ENCODE measurements around the gene NPHP4. TPM values are rescaled to one million over a fixed set of nuclear protein-coding genes. Genes with fewer than 3 reads are reported as not detected.

Gene NPHP4
- total RNA-seq, 1 experiment from 2014 or later, result 20.0 TPM

GRCh38 chr1:5842679-5843078 lies 149.5 kb downstream of the NPHP4 start:
- Histone ChIP-seq H3K4me1 (ENCODE audit: control insufficient read depth in 1 of 2, insufficient read depth in 2 of 2, low read length in 2 of 2) (no peaks in the 10 kb centered on the region), H3K4me2 (ENCODE audit: low read length) (no peak overlapping the region), H3K27ac (ENCODE audit: low read depth, low read length) (no peak overlapping the region), H3K27me3 (ENCODE audit: insufficient read depth, low read length) (peaks cover 11% of the 10 kb centered on the region; the same call in 1 of the 2 replicates), H3K9me2 (ENCODE audit: insufficient read depth) (no peaks in the 10 kb centered on the region), H2AFZ (ENCODE audit: low read depth, low read length, poor library complexity, severe bottlenecking) (no peak overlapping the region), H4K20me1 (ENCODE audit: insufficient read depth) (no peaks in the 10 kb centered on the region), H3K79me2 (ENCODE audit: insufficient read depth, low read length) (no peaks in the 10 kb centered on the region), H3K9ac (ENCODE audit: low read length) (no peak overlapping the region), H3K36me3 (ENCODE audit: control insufficient read depth in 1 of 2, insufficient read depth in 2 of 2, low read length in 2 of 2) (no peaks in the 10 kb centered on the region), H3K4me3 (replicated peaks in 1 of 2; ENCODE audit: low read depth in 1 of 2, low read length in 2 of 2) (no peak overlapping the region), H3K9me3 (ENCODE audit: control insufficient read depth in 1 of 2, insufficient read depth in 1 of 2, low read depth in 1 of 2, low read length in 2 of 2) (no peaks in the 10 kb centered on the region)
- ATAC-seq, result no peak
- intact Hi-C loops (cut with micrococcal nuclease), result no loop called here
- BruUV-seq (replicated peaks), result no TSS peak
- ChIA-PET CTCF (no interaction called here), POLR2A (no interaction called here), RAD21 (ENCODE audit: low non-redundant PET in 1 of 2, low total read pairs in 2 of 2, uncharacterized antibody in 2 of 2, unreplicated experiment in 2 of 2) (no interaction called here)
- TF ChIP-seq REST (IDR thresholded peaks at IDR 0.05; ENCODE audit: low read depth) (no peak), POLR2A (IDR thresholded peaks at IDR 0.05; ENCODE audit: borderline replicate concordance, extremely low read depth, insufficient read depth, insufficient read length) (no peak), EZH2phosphoT487 (IDR thresholded peaks at IDR 0.05; ENCODE audit: borderline replicate concordance) (no peak), CBX3 (IDR thresholded peaks at IDR 0.05; ENCODE audit: low read depth) (no peak), CEBPB (IDR thresholded peaks at IDR 0.05; ENCODE audit: low read depth) (no peak), ZBTB33 (IDR thresholded peaks at IDR 0.05; ENCODE audit: extremely low read depth, insufficient replicate concordance, low read length) (no peak), ELF1 (IDR thresholded peaks at IDR 0.05; ENCODE audit: borderline replicate concordance, low read depth) (no peak), ZFX (IDR thresholded peaks at IDR 0.05) (no peak), RAD21 (IDR thresholded peaks at IDR 0.05; ENCODE audit: low read depth) (no peak), JUND (IDR thresholded peaks at IDR 0.05) (no peak), SIN3A (IDR thresholded peaks at IDR 0.05; ENCODE audit: low read depth) (no peak), ATF3 (IDR thresholded peaks at IDR 0.05) (no peak), SRF (IDR thresholded peaks at IDR 0.05; ENCODE audit: low read depth) (no peak)
- DNase-seq (ENCODE audit: low read depth, low spot score), result no peak
